Stimulated activated CD4-positive, alpha-beta T cell treated with anti-CD3 and anti-CD28 coated beads, Interleukin-1b, Interleukin-23, amount 100 ng/mL, for 1 hour (primary cell): ENCODE measurements around the gene PHF2.

Source experiments
- DNase-seq, 2 donors: peaks; one replicate each; pipeline ENCODE4 v3.0.0-alpha.2; 2020; ENCODE audit warnings: low read depth in 2 of 2

PHF2 gene

GRCh38 chr9:93678199-93679019, 102.0 kb downstream of the PHF2 start:
- no peak for DNase-seq

GRCh38 chr9:93679536-93680442, 103.4 kb downstream of the PHF2 start:
- no peak for DNase-seq

- no peak for DNase-seq
Observed at GRCh38 chr9:93680443-93681268, 104.3 kb downstream of the PHF2 start.

GRCh38 chr9:93681269-93682154, 105.1 kb downstream of the PHF2 start:
- DNase-seq, result no peak

- peak in 1 of 2 donors; percentile 49 for DNase-seq
Observed at GRCh38 chr9:93682155-93682968, 106.0 kb downstream of the PHF2 start.

- no peak for DNase-seq
Observed at GRCh38 chr9:93683331-93684134, 107.1 kb downstream of the PHF2 start.

- no peak for DNase-seq
Observed at GRCh38 chr9:93684161-93684765, 107.9 kb downstream of the PHF2 start.

- no peak for DNase-seq
Observed at GRCh38 chr9:93684806-93685543, 108.6 kb downstream of the PHF2 start.

- DNase-seq, result no peak
Observed at GRCh38 chr9:93686127-93686879, 109.9 kb downstream of the PHF2 start.

- no peak for DNase-seq
Observed at GRCh38 chr9:93686880-93687236, 110.5 kb downstream of the PHF2 start.

GRCh38 chr9:93690618-93691017, 114.2 kb downstream of the PHF2 start:
- DNase-seq, result no peak

GRCh38 chr9:93693129-93693528, 116.7 kb downstream of the PHF2 start:
- no peak for DNase-seq

GRCh38 chr9:93697352-93698139, 121.2 kb downstream of the PHF2 start:
- DNase-seq, result no peak

GRCh38 chr9:93698140-93698908, 121.9 kb downstream of the PHF2 start:
- DNase-seq, result no peak

- DNase-seq, result no peak
Observed at GRCh38 chr9:93699650-93700049, 123.3 kb downstream of the PHF2 start.
